HEK293T (cell line): ENCODE results near the gene NOVA2.
A peak's percentile ranks its signal among the peaks of the same experiment; 100 is the strongest.

Experiments used
- CTCF ChIA-PET: fragments of 350-600 bp; formaldehyde crosslinking; extraction: SDS; loops from one replicate; lab custom pipeline; 2021; ENCODE audit warnings: antibody characterized with exemption, inconsistent platforms; lab: Yijun Ruan, JAX
- POLR2A ChIA-PET: fragments of 350-600 bp; formaldehyde crosslinking; extraction: SDS; loops from one replicate; lab custom pipeline; 2020; ENCODE audit warnings: antibody characterized with exemption, inconsistent platforms; lab: Yijun Ruan, JAX
- DNase-seq: peaks from one replicate; pipeline ENCODE4 v3.0.0; 2012; ENCODE audit warnings: mixed read lengths; ENCODE audit errors: extremely low spot score
- ARNT ChIP-seq: fragments of 450-650 bp; IDR thresholded peaks from 2 replicates; pipeline ENCODE4 v1.6.1; 2017; ENCODE audit warnings: mild to moderate bottlenecking
- BHLHE40 ChIP-seq: fragments of 450-650 bp; IDR thresholded peaks from 2 replicates; pipeline ENCODE4 v1.6.1; 2016; ENCODE audit warnings: mild to moderate bottlenecking, moderate library complexity, borderline replicate concordance
- CTBP1 ChIP-seq: fragments of 450-650 bp; IDR thresholded peaks from 2 replicates; pipeline ENCODE4 v1.6.1; 2016; ENCODE audit warnings: borderline replicate concordance
- ELF4 ChIP-seq: fragments of 450-650 bp; IDR thresholded peaks from 2 replicates; pipeline ENCODE4 v1.6.1; 2017; ENCODE audit warnings: antibody characterized with exemption
- FOXA1 ChIP-seq: fragments of 450-650 bp; IDR thresholded peaks from 2 replicates; pipeline ENCODE4 v1.6.1; 2016; ENCODE audit warnings: mild to moderate bottlenecking
- FOXK2 ChIP-seq: fragments of 450-650 bp; IDR thresholded peaks from 2 replicates; pipeline ENCODE4 v1.6.1; 2016; ENCODE audit warnings: mild to moderate bottlenecking
- FOXM1 ChIP-seq: fragments of 450-650 bp; IDR thresholded peaks from 2 replicates; pipeline ENCODE4 v1.6.1; 2017; ENCODE audit warnings: mild to moderate bottlenecking, borderline replicate concordance
- HDGF ChIP-seq: fragments of 450-650 bp; IDR thresholded peaks from 2 replicates; pipeline ENCODE4 v1.6.1; 2017; ENCODE audit warnings: antibody characterized with exemption, borderline replicate concordance
- L3MBTL2 ChIP-seq: fragments of 450-650 bp; conservative IDR thresholded peaks from 2 replicates; pipeline ENCODE4 v1.6.1; 2016; ENCODE audit warnings: mild to moderate bottlenecking
- LEF1 ChIP-seq: fragments of 450-650 bp; IDR thresholded peaks from 2 replicates; pipeline ENCODE4 v1.6.1; 2017; ENCODE audit warnings: mild to moderate bottlenecking, borderline replicate concordance
- NFRKB ChIP-seq: fragments of 450-650 bp; IDR thresholded peaks from 2 replicates; pipeline ENCODE4 v1.6.1; 2016; ENCODE audit warnings: mild to moderate bottlenecking, moderate library complexity
- PKNOX1 ChIP-seq: fragments of 450-650 bp; IDR thresholded peaks from 2 replicates; pipeline ENCODE4 v1.6.1; 2016
- SP1 ChIP-seq: fragments of 450-650 bp; IDR thresholded peaks from 2 replicates; pipeline ENCODE4 v1.6.1; 2017
- SUZ12 ChIP-seq: fragments of 450-650 bp; IDR thresholded peaks from 2 replicates; pipeline ENCODE4 v1.6.1; 2016; ENCODE audit warnings: mild to moderate bottlenecking
- TARDBP ChIP-seq: fragments of 450-650 bp; IDR thresholded peaks from 2 replicates; pipeline ENCODE4 v1.6.1; 2016
- ZNF384 ChIP-seq: fragments of 450-650 bp; IDR thresholded peaks from 2 replicates; pipeline ENCODE4 v1.6.1; 2016

Gene NOVA2

GRCh38 chr19:45901912-45902650 is 71.6 kb downstream of the NOVA2 start, which contains the start of gene MYPOP:
Gene MYPOP, minus strand, starts transcription at chr19:45902613. Its CDS starts 840 bp downstream, at chr19:45901773.
- ChIA-PET POLR2A (interaction anchor here (0.6 to 3.6 kb wide), 13 partner anchors 9 to 117 kb away, joined by 3 to 34 read pairs (median 10); partner anchors contain the start of genes CCDC61, FOXA3, IRF2BP1 and NANOS2), CTCF (interaction anchor here (1.7 kb wide), 1 partner anchor 11 kb away, joined by 12 read pairs; the partner anchor contains the start of gene NANOS2)
- no peak for TF ChIP-seq CTBP1
- TF ChIP-seq LEF1: no peak
- TF ChIP-seq PKNOX1: no peak
- TF ChIP-seq L3MBTL2: 0 out of 2 replicates have a peak, but pooled peaks have one; percentile 26
- no peak for DNase-seq

- CTCF ChIA-PET: no interaction called here
- TF ChIP-seq ZNF384 (no peak), L3MBTL2 (no peak), BHLHE40 (no peak), SUZ12 (no peak), ELF4 (no peak), LEF1 (no peak), HDGF (no peak), CTBP1 (no peak), SP1 (no peak)
- peak; percentile 31 for DNase-seq
- POLR2A ChIA-PET: interaction anchor here (1.3 to 3.6 kb wide), 2 partner anchors 16 to 26 kb away, joined by 4 to 34 read pairs; partner anchors contain the start of gene IRF2BP1
These were observed 72.2 kb downstream of the NOVA2 start for GRCh38 chr19:45901432-45901911.

GRCh38 chr19:45900738-45901431 is 72.8 kb downstream of the NOVA2 start:
- DNase-seq: no peak
- POLR2A ChIA-PET: interaction anchor here (1.3 to 3.6 kb wide), 2 partner anchors 15 to 27 kb away, joined by 4 to 34 read pairs; partner anchors contain the start of gene IRF2BP1
- TF ChIP-seq ELF4: no peak
- TF ChIP-seq NFRKB: no peak
- TF ChIP-seq FOXA1: no peak
- no peak for TF ChIP-seq HDGF
- no peak for TF ChIP-seq FOXK2
- no peak for TF ChIP-seq SP1
- no peak for TF ChIP-seq PKNOX1
- TF ChIP-seq LEF1: no peak
- TF ChIP-seq L3MBTL2: no peak
- TF ChIP-seq TARDBP: no peak
- TF ChIP-seq ARNT: no peak
- no peak for TF ChIP-seq FOXM1
- TF ChIP-seq ZNF384: no peak
- no peak for TF ChIP-seq CTBP1
- CTCF ChIA-PET: no interaction called here

- POLR2A ChIA-PET: interaction anchor here (1.3 kb wide), 1 partner anchor 28 kb away, joined by 4 read pairs; no protein-coding TSS in a partner anchor
- no peak for TF ChIP-seq L3MBTL2
- no peak for TF ChIP-seq ARNT
- TF ChIP-seq NFRKB: no peak
- TF ChIP-seq HDGF: no peak
- TF ChIP-seq ELF4: no peak
- TF ChIP-seq LEF1: no peak
- no peak for TF ChIP-seq BHLHE40
- no peak for TF ChIP-seq FOXM1
- TF ChIP-seq FOXK2: no peak
- TF ChIP-seq TARDBP: no peak
- CTCF ChIA-PET: interaction anchor here (0.5 kb wide), 1 partner anchor 106 kb away, joined by 3 read pairs; no protein-coding TSS in a partner anchor
These were observed 73.6 kb downstream of the NOVA2 start for GRCh38 chr19:45899919-45900589.

GRCh38 chr19:45899253-45899652 is 74.4 kb downstream of the NOVA2 start:
- DNase-seq: no peak
- no peak for TF ChIP-seq ELF4
- TF ChIP-seq ARNT: no peak
- no peak for TF ChIP-seq HDGF
- TF ChIP-seq PKNOX1: no peak
- TF ChIP-seq FOXM1: no peak
- no peak for TF ChIP-seq TARDBP
- no peak for TF ChIP-seq FOXK2
- no peak for TF ChIP-seq CTBP1
- TF ChIP-seq L3MBTL2: no peak
- TF ChIP-seq NFRKB: no peak
- CTCF ChIA-PET: no interaction called here
- POLR2A ChIA-PET: no interaction called here

More at GRCh38 chr19:45899919-45900589, 73.6 kb downstream of the NOVA2 start:
- DNase-seq: no peak
